OCI-LY7 (cell line): ENCODE results near the gene SPDYE6. TPM values are rescaled to one million over a fixed set of nuclear protein-coding genes. Genes with fewer than 3 reads are reported as not detected.

Experiments
- BruUV-seq: library from RNA; stranded (reverse); fragments of 400-500 nt; replicated peaks from 2 replicates; lab custom pipeline; 2021; lab: Mats Ljungman, UMichigan
- CTCF ChIA-PET: fragments of 300-600 bp; sonication (Branson Sonifier 250); formaldehyde crosslinking; loops from one replicate; lab custom pipeline; 2022; ENCODE audit warnings: antibody characterized with exemption; ENCODE audit not compliant: unreplicated experiment; lab: Charles Lee
- POLR2A ChIA-PET: fragments of 300-600 bp; sonication (Branson Sonifier 250); formaldehyde crosslinking; loops from one replicate; lab custom pipeline; 2022; ENCODE audit warnings: antibody characterized with exemption; lab: Charles Lee
- DNase-seq: peaks from one replicate; pipeline ENCODE4 v3.0.0-alpha.2; 2015; ENCODE audit warnings: low spot score
- H2AFZ ChIP-seq: fragments of 200-600 bp; sonication (generic), shearing (Covaris generic); 2 replicates; pipeline ENCODE4 v1.6.1; 2014; ENCODE audit warnings: mild to moderate bottlenecking, antibody characterized with exemption, low read length, moderate library complexity
- H3K27ac ChIP-seq: fragments of 200-600 bp; sonication (generic); 2 replicates; pipeline ENCODE4 v1.5.1; 2014; ENCODE audit warnings: mixed run types, low read depth, mild to moderate bottlenecking, moderate library complexity, low read length, inconsistent platforms; ENCODE audit not compliant: poor library complexity, severe bottlenecking
- H3K36me3 ChIP-seq: fragments of 200-600 bp; sonication (generic); 2 replicates; pipeline ENCODE4 v1.6.1; 2014; ENCODE audit warnings: mild to moderate bottlenecking, antibody characterized with exemption, low read length, moderate library complexity, mixed read lengths; ENCODE audit not compliant: insufficient read depth
- H3K4me1 ChIP-seq: fragments of 200-600 bp; sonication (generic); 2 replicates; pipeline ENCODE4 v1.5.1; 2014; ENCODE audit warnings: mild to moderate bottlenecking, low read length; ENCODE audit not compliant: insufficient read depth, poor library complexity, severe bottlenecking
- H3K4me2 ChIP-seq: fragments of 200-600 bp; sonication (generic); 2 replicates; pipeline ENCODE4 v1.6.1; 2014; ENCODE audit warnings: mild to moderate bottlenecking, low read length
- H3K4me3 ChIP-seq: fragments of 200-600 bp; sonication (generic); 2 replicates; pipeline ENCODE4 v1.5.1; 2014; ENCODE audit warnings: mild to moderate bottlenecking, low read depth, low read length; ENCODE audit not compliant: poor library complexity, severe bottlenecking
- H3K79me2 ChIP-seq: fragments of 200-600 bp; sonication (generic); 2 replicates; pipeline ENCODE4 v1.6.1; 2016; ENCODE audit warnings: low read depth, mild to moderate bottlenecking, low read length, moderate library complexity, mixed read lengths; ENCODE audit not compliant: insufficient read depth
- H3K9me2 ChIP-seq: fragments of 200-600 bp; sonication (generic); 2 replicates; pipeline ENCODE4 v1.6.1; 2016; ENCODE audit warnings: mild to moderate bottlenecking, low read length, mixed read lengths; ENCODE audit not compliant: insufficient read depth
- H3K9me3 ChIP-seq: fragments of 200-600 bp; sonication (generic); 2 replicates; pipeline ENCODE4 v1.6.1; 2014; ENCODE audit warnings: mild to moderate bottlenecking, mixed run types, low read length, mixed read lengths
- H4K20me1 ChIP-seq: fragments of 200-600 bp; sonication (generic); 2 replicates; pipeline ENCODE4 v1.6.1; 2014; ENCODE audit warnings: mild to moderate bottlenecking, antibody characterized with exemption, low read length, moderate library complexity, mixed read lengths; ENCODE audit not compliant: insufficient read depth
- EZH2phosphoT487 ChIP-seq: fragments of 200-600 bp; sonication (generic); IDR thresholded peaks from 2 replicates; pipeline ENCODE4 v1.6.1; 2018; ENCODE audit warnings: low read depth, borderline replicate concordance, mild to moderate bottlenecking, mixed run types, antibody characterized with exemption, low read length, moderate library complexity, mixed read lengths
- intact Hi-C: fragments of 100-400 bp; cut with micrococcal nuclease; formaldehyde crosslinking; loops from one replicate; pipeline ENCODE4 v1.10.0; 2022; ENCODE audit not compliant: unreplicated experiment
- microRNA-seq: library from miRNA; unstranded; fragments of <30 nt; microRNA quantifications from one replicate; pipeline ENCODE4 v1.2.0, GENCODE V29; 2022; ENCODE audit warnings: borderline replicate concordance
- small RNA-seq: library from RNA; depleted of rRNA; stranded (forward); fragments of <200 nt; gene quantifications from one replicate; pipeline ENCODE3, GENCODE V24; 2014
- total RNA-seq, 2 experiments: library from RNA; depleted of rRNA in 1 of 2; stranded (reverse); fragments of >200 nt in 1 of 2; shearing (Covaris generic) in 1 of 2; gene quantifications; 2 replicates each; pipeline ENCODE4 v1.2.3, GENCODE V29; 2014 to 2022
- TF ChIP-seq, protein P1 (sequence below): fragments of 200-600 bp; sonication (generic); conservative IDR thresholded peaks from 2 replicates; pipeline ENCODE4 v1.5.1; 2014; ENCODE audit warnings: mild to moderate bottlenecking, antibody characterized with exemption, low read length, moderate library complexity, mixed read lengths

Gene SPDYE6
- total RNA-seq, 2 experiments from 2014 or later, result not detected

DNA sequence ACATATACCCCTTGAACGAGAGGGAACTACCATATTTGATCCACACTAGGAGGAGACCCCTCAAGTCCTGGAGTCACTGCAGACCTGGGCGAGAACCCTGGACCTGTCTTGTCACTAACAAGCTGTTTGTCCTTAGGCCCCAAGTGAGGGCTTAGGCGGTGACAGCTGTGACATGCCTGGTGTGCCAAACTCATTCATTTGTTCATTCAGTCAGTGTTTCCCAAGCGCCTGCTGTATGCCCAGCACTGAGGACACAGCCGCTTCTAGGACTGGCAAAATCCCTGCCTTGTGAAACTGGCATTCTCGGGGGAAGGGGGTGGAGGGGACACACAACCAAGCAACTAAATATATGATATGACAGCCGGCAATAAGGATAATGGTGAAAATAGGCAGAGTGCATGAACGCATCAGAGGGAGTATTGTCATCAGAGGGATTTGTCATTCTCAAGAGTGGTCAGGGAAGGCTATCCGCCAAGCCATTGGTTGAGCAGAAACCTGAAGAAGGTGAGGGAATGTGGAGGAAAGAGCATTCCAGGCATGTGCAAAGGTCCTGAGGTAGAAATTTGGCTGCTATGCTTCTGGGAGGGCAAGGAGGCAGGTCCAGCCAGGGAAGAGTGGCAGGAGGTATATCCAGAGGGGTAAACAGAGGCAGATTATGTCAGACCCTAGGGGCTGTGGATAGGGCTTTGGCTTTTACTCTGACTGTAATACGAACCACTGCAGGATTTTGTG, 58.6 kb downstream of the SPDYE6 start:
- CTCF ChIA-PET, result interaction anchor here (0.6 kb wide), 1 partner anchor 17 kb away, joined by 3 read pairs; no protein-coding TSS in a partner anchor
- Histone ChIP-seq H3K9me2 (no peaks in the 10 kb centered on the region), H3K27ac (peak overlapping the region; percentile 46), H3K4me1 (peaks cover 69% of the 10 kb centered on the region), H3K36me3 (peaks cover 85% of the 10 kb centered on the region), H2AFZ (no peak overlapping the region), H3K4me3 (no peak overlapping the region), H3K4me2 (no peak overlapping the region), H3K9me3 (no peaks in the 10 kb centered on the region), H4K20me1 (peaks cover 4% of the 10 kb centered on the region; the same call in 1 of the 2 replicates), H3K79me2 (peaks cover 89% of the 10 kb centered on the region)
- POLR2A ChIA-PET, result interaction anchor here (1.0 to 11.9 kb wide), 3 partner anchors 7 to 33 kb away, joined by 4 to 154 read pairs (median 4); no protein-coding TSS in a partner anchor
- BruUV-seq, result TSS peak; percentile 27
- TF ChIP-seq EZH2phosphoT487, result no peak
- TF ChIP-seq, protein P1, sequence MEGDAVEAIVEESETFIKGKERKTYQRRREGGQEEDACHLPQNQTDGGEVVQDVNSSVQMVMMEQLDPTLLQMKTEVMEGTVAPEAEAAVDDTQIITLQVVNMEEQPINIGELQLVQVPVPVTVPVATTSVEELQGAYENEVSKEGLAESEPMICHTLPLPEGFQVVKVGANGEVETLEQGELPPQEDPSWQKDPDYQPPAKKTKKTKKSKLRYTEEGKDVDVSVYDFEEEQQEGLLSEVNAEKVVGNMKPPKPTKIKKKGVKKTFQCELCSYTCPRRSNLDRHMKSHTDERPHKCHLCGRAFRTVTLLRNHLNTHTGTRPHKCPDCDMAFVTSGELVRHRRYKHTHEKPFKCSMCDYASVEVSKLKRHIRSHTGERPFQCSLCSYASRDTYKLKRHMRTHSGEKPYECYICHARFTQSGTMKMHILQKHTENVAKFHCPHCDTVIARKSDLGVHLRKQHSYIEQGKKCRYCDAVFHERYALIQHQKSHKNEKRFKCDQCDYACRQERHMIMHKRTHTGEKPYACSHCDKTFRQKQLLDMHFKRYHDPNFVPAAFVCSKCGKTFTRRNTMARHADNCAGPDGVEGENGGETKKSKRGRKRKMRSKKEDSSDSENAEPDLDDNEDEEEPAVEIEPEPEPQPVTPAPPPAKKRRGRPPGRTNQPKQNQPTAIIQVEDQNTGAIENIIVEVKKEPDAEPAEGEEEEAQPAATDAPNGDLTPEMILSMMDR, result no peak
- no peak for DNase-seq
- intact Hi-C loops, result no loop called here

DNA sequence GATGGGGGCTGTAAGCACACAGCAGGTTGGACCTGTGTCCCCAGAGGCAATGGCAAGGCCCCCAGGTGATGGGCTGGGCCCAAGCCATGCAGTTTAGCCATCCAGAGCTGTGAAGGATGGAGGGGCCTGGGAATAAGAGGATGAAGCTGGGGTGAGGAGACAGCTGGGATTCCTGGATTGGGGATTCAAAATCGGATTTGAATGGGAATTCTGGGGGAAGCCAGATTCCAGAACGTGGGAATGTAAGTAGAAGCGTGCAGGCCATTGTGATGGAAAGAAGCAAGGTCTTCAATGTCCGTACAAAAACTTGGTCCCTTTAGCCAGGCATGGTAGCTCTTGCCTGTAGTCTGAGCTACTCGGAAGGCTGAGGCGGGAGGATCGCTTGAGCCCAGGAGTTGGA, 59.7 kb downstream of the SPDYE6 start:
- peaks cover 4% of the 10 kb centered on the region; the same call in 1 of the 2 replicates for H4K20me1 ChIP-seq
- CTCF ChIA-PET, result no interaction called here
- POLR2A ChIA-PET, result interaction anchor here (1.6 to 11.9 kb wide), 2 partner anchors 8 to 35 kb away, joined by 4 to 154 read pairs; no protein-coding TSS in a partner anchor
- BruUV-seq, result no TSS peak
- no peak for DNase-seq
- H3K4me1 ChIP-seq, result peaks cover 70% of the 10 kb centered on the region
- intact Hi-C loops, result no loop called here
- no peak overlapping the region for H3K4me2 ChIP-seq
- no peaks in the 10 kb centered on the region for H3K9me3 ChIP-seq
- no peak for TF ChIP-seq EZH2phosphoT487
- H3K36me3 ChIP-seq, result peaks cover 80% of the 10 kb centered on the region
- H3K79me2 ChIP-seq, result peaks cover 89% of the 10 kb centered on the region
- H3K27ac ChIP-seq, result peak overlapping the region; percentile 97
- H3K9me2 ChIP-seq, result no peaks in the 10 kb centered on the region
- H3K4me3 ChIP-seq, result no peak overlapping the region
- H2AFZ ChIP-seq, result no peak overlapping the region

DNA sequence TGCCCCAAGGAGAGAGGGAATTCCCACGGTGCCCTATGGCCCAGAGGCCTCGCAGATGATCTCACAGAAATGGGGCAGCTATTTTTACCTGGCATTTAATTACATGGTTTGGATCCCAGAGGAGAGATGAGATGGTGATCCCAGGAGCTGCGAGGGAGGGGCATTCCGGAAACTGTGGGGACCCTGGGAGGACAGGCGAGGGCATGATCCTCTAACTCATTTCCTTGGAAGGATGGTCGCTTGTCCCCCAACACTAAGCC, 60.1 kb downstream of the SPDYE6 start:
- Histone ChIP-seq H3K79me2 (peaks cover 87% of the 10 kb centered on the region), H4K20me1 (peaks cover 4% of the 10 kb centered on the region; the same call in 1 of the 2 replicates), H3K27ac (peak overlapping the region; percentile 97), H3K9me3 (no peaks in the 10 kb centered on the region), H2AFZ (no peak overlapping the region), H3K4me3 (no peak overlapping the region), H3K36me3 (peaks cover 76% of the 10 kb centered on the region), H3K9me2 (no peaks in the 10 kb centered on the region), H3K4me2 (no peak overlapping the region), H3K4me1 (peaks cover 72% of the 10 kb centered on the region)
- no peak for TF ChIP-seq EZH2phosphoT487
- TF ChIP-seq, protein P1, result no peak
- BruUV-seq, result no TSS peak
- no peak for DNase-seq
- ChIA-PET CTCF (no interaction called here), POLR2A (interaction anchor here (11.9 kb wide), 1 partner anchor 9 kb away, joined by 154 read pairs; no protein-coding TSS in a partner anchor)
- intact Hi-C loops, result no loop called here

Small RNA genes within 50 kb of the gene (microRNA-seq; reads per million reads assigned to microRNA genes)
- gene MIR548O, result not detected

Small RNA genes within 50 kb of the gene (small RNA-seq; reads per million reads assigned to genes)
- gene AC091390.4, result not detected
- gene MIR548O, result not detected
- gene RF00019, result not detected

Other genes starting within 250 kb of the SPDYE6 start
- 27.3 and 42.0 TPM in 2 replicates for gene SH2B2, start 69.6 kb downstream of the SPDYE6 start, total RNA-seq (2014; rRNA removed; shearing (Covaris generic))
- gene SH2B2, start 69.6 kb downstream of the SPDYE6 start, total RNA-seq (2022), result 109 and 131 TPM in 2 replicates
- 47.1 and 60.7 TPM in 2 replicates for gene PRKRIP1, start 39.9 kb upstream of the SPDYE6 start, total RNA-seq (2014; rRNA removed; shearing (Covaris generic))
- gene PRKRIP1, start 39.9 kb upstream of the SPDYE6 start, total RNA-seq (2022), result 42.5 and 48.2 TPM in 2 replicates
- 130 and 149 TPM in 2 replicates for gene ORAI2, start 77.1 kb upstream of the SPDYE6 start, total RNA-seq (2014; rRNA removed; shearing (Covaris generic))
- gene ORAI2, start 77.1 kb upstream of the SPDYE6 start, total RNA-seq (2022), result 230 and 263 TPM in 2 replicates
- gene ALKBH4, start 108.4 kb upstream of the SPDYE6 start, total RNA-seq (2014; rRNA removed; shearing (Covaris generic)), result 17.5 and 23.6 TPM in 2 replicates
- gene ALKBH4, start 108.4 kb upstream of the SPDYE6 start, total RNA-seq (2022), result 12.1 and 13.3 TPM in 2 replicates
- 63.1 and 68.2 TPM in 2 replicates for gene LRWD1, start 108.5 kb upstream of the SPDYE6 start, total RNA-seq (2014; rRNA removed; shearing (Covaris generic))
- 37.7 and 39.1 TPM in 2 replicates for gene LRWD1, start 108.5 kb upstream of the SPDYE6 start, total RNA-seq (2022)
- gene POLR2J, start 122.5 kb upstream of the SPDYE6 start, total RNA-seq (2014; rRNA removed; shearing (Covaris generic)), result 58.1 and 62.4 TPM in 2 replicates
- 62.9 and 68.6 TPM in 2 replicates for gene POLR2J, start 122.5 kb upstream of the SPDYE6 start, total RNA-seq (2022)
- 7.2 and 8.2 TPM in 2 replicates for gene RASA4B, start 161.3 kb upstream of the SPDYE6 start, total RNA-seq (2014; rRNA removed; shearing (Covaris generic))
- 12.8 and 18.1 TPM in 2 replicates for gene RASA4B, start 161.3 kb upstream of the SPDYE6 start, total RNA-seq (2022)
- gene UPK3BL2, start 187.3 kb upstream of the SPDYE6 start, total RNA-seq (2014; rRNA removed; shearing (Covaris generic)), result 5.4 and 10.2 TPM in 2 replicates
- gene UPK3BL2, start 187.3 kb upstream of the SPDYE6 start, total RNA-seq (2022), result 19.5 and 22.2 TPM in 2 replicates
- not detected in 2 replicates for gene SPDYE2, start 194.8 kb upstream of the SPDYE6 start, total RNA-seq (2014; rRNA removed; shearing (Covaris generic))
- gene SPDYE2, start 194.8 kb upstream of the SPDYE6 start, total RNA-seq (2022), result not detected in 2 replicates
- gene POLR2J3, start 216.1 kb upstream of the SPDYE6 start, total RNA-seq (2014; rRNA removed; shearing (Covaris generic)), result 12.4 and 30.4 TPM in 2 replicates
- 62.8 and 63.7 TPM in 2 replicates for gene POLR2J3, start 216.1 kb upstream of the SPDYE6 start, total RNA-seq (2022)